Esophagus squamous epithelium (tissue), 4 donors: Measurements from ENCODE around the gene MEF2B.

ENCODE experiments used
- CTCF ChIP-seq, 6 experiments: fragments of 450-650 bp in 4 of 6; fragments of 200-600 bp in 2 of 6; sonication (generic) in 2 of 6; IDR thresholded peaks; one replicate each; pipeline ENCODE4 v1.5.1; 2016 to 2019; ENCODE audit warnings: antibody characterized with exemption in 6 of 6, mild to moderate bottlenecking in 4 of 6, moderate library complexity in 4 of 6
- POLR2A ChIP-seq, 4 donors: fragments of 450-650 bp; IDR thresholded peaks; one replicate each; pipeline ENCODE4 v1.6.1; 2017; ENCODE audit warnings: antibody characterized with exemption in 4 of 4, mild to moderate bottlenecking in 4 of 4, moderate library complexity in 3 of 4

- TF ChIP-seq POLR2A (IDR thresholded peaks at IDR 0.05), result no peak
- no peak for TF ChIP-seq CTCF (IDR thresholded peaks at IDR 0.05)
Observed at GRCh38 chr19:19133985-19134384, 36.1 kb downstream of the MEF2B start.
